Heart left ventricle (tissue), 16 donors: Measurements from ENCODE around the gene TMEM132D. TPM values are rescaled to one million over a fixed set of nuclear protein-coding genes. Genes with fewer than 3 reads are reported as not detected.

ENCODE experiments used
- ATAC-seq, 4 donors: fragments of 200-7000 bp; cut with Tn5 transposase; one replicate each; pipeline ENCODE4 v1.9.1; 2020 to 2022; ENCODE audit warnings: moderate library complexity in 4 of 4, mild to moderate bottlenecking in 3 of 4, moderate number of reproducible peaks in 1 of 4
- DNase-seq, 5 donors: peaks; one replicate each; pipeline ENCODE4 v3.0.0-alpha.2; 2020
- H3K27ac ChIP-seq, 12 donors: fragments of 200-600 bp; sonication (generic) in 4 of 12; one replicate each; pipeline versions ENCODE4 v1.5.0 to v1.8.0; 2016 to 2022; ENCODE audit warnings: mild to moderate bottlenecking in 2 of 12
- H3K27me3 ChIP-seq, 9 donors: fragments of 200-600 bp; sonication (generic) in 2 of 9; one replicate each; pipeline versions ENCODE4 v1.5.1 to v1.8.0; 2016 to 2022; ENCODE audit warnings: mild to moderate bottlenecking in 3 of 9
- H3K36me3 ChIP-seq, 9 donors: fragments of 200-600 bp; sonication (generic) in 2 of 9; one replicate each; pipeline versions ENCODE4 v1.5.0 to v1.8.0; 2018 to 2022; ENCODE audit warnings: mild to moderate bottlenecking in 2 of 9
- H3K4me1 ChIP-seq, 12 donors: fragments of 200-600 bp; sonication (generic) in 4 of 12; one replicate each; pipeline versions ENCODE4 v1.5.0 to v1.8.0; 2016 to 2022; ENCODE audit warnings: mild to moderate bottlenecking in 3 of 12
- H3K4me3 ChIP-seq, 12 donors: fragments of 200-600 bp; sonication (generic) in 4 of 12; one replicate each; pipeline versions ENCODE4 v1.5.0 to v1.8.0; 2017 to 2022; ENCODE audit warnings: mild to moderate bottlenecking in 9 of 12, moderate library complexity in 4 of 12
- H3K9me3 ChIP-seq, 12 donors: fragments of 200-600 bp; sonication (generic) in 4 of 12; one replicate each; pipeline versions ENCODE4 v1.5.0 to v1.8.0; 2016 to 2022; ENCODE audit warnings: mild to moderate bottlenecking in 1 of 12
- CTCF ChIP-seq, 12 donors: fragments of 200-600 bp; sonication (generic) in 4 of 12; IDR thresholded peaks; one replicate each; pipeline versions ENCODE4 v1.5.0 to v1.8.0; 2018 to 2022; ENCODE audit warnings: antibody characterized with exemption in 12 of 12, mild to moderate bottlenecking in 5 of 12
- POLR2A ChIP-seq, 2 donors: fragments of 450-650 bp; IDR thresholded peaks; one replicate each; pipeline ENCODE4 v1.6.1; 2017; ENCODE audit warnings: antibody characterized with exemption in 2 of 2, mild to moderate bottlenecking in 2 of 2, moderate library complexity in 2 of 2
- WGBS, 4 donors: extraction: QIAGEN DNeasy Blood & Tissue Kit in 2 of 4; methylation state at CpG; one replicate each; pipeline versions ENCODE4 v1.1.5 to v1.1.7; 2013 to 2018; 5-methylcytosine and 5-hydroxymethylcytosine counted together
- intact Hi-C, 10 donors: fragments of 100-400 bp; cut with DNase I; formaldehyde crosslinking; loops; one replicate each; pipeline versions ENCODE4 v1.11.1 to v1.14.2; 2022
- polyA plus RNA-seq, 2 donors: library from polyadenylated mRNA; stranded (reverse); fragments of 200-250 nt; gene quantifications; one replicate each; pipeline ENCODE4 v1.2.3, GENCODE V29; 2013
- total RNA-seq, 9 donors: library from RNA; depleted of rRNA in 2 of 9; stranded (reverse); fragments of >200 nt in 2 of 9; fragmentation: NEBNext Ultra II Directional in 3 of 9; extraction: Animal tissue kit (Norgen Biotek cat#: 25700) in 3 of 9; gene quantifications; one replicate each; pipeline versions ENCODE4 v1.1.0 to v1.2.4, GENCODE V29; 2016 to 2023
- donor health status: ischemic (EF 13 %, LVEDD 7.1; RV severe dilation, severe dysfunction).
- donor health status: healthy with polysubstance abuse.
- donor health status: DM: no; HTN: yes; CAD: no.
- donor health status: DM: no; HTN: no; CAD: no.
- donor health status: ischemic (EF 25% LVEDD 6.9; RV normal size, moderate dysfunction).
- donor health status: ischemic (EF 25% LVEDD 5.7; RV mildly dilated, moderate dysfunction).
- donor health status: healthy.
- donor health status: DM: yes; HTN: yes; CAD: no.
- donor health status: ischemic (EF 35%, LVEDD 5.7; RV mildly dilated, moderate dysfunction).
- donor health status: nonischemic (EF 11% LVEDD 7.7; RV severe dilation, severe dysfunction).
- donor health status: DM: yes; HTN: yes; CAD: no.
- donor health status: PGD.
- donor health status: ischemic (EF 29% LVEDD 5.4; RV normal size, mild dysfunction).
- donor health status: nonischemic (EF 23%, LVEDD 6.1; RV moderate dilation, normal function).

Gene TMEM132D
- total and polyA plus RNA-seq, 11 donors = not detected

GRCh38 chr12:129520739-129521138 is 383.1 kb downstream of the TMEM132D start:
- peaks cover 0 to 22% (median 1%) of the 10 kb centered on the region in 12 donors for H3K9me3 ChIP-seq
- WGBS, 4 donors = 45 to 59% (median 53%) methylated on average over 1 of the region's 1 CpG
- no peak for ATAC-seq
- DNase-seq = no peak
- intact Hi-C loops = no loop called here
- TF ChIP-seq POLR2A (IDR thresholded peaks at IDR 0.05) (no peak), CTCF (IDR thresholded peaks at IDR 0.05) (no peak)
- no peaks in the 10 kb centered on the region for H3K4me1 ChIP-seq
- H3K36me3 ChIP-seq = no peaks in the 10 kb centered on the region
- no peaks in the 10 kb centered on the region for H3K27me3 ChIP-seq
- no peak overlapping the region for H3K27ac ChIP-seq
- H3K4me3 ChIP-seq = no peak overlapping the region

- Histone ChIP-seq H3K9me3 (peaks cover 0 to 15% (median 0%) of the 10 kb centered on the region in 12 donors), H3K4me1 (no peaks in the 10 kb centered on the region), H3K4me3 (no peak overlapping the region), H3K36me3 (no peaks in the 10 kb centered on the region), H3K27me3 (no peaks in the 10 kb centered on the region), H3K27ac (no peak overlapping the region)
- TF ChIP-seq CTCF (IDR thresholded peaks at IDR 0.05) (no peak), POLR2A (IDR thresholded peaks at IDR 0.05) (no peak)
- 69 to 86% (median 82%) methylated on average over 1 of the region's 1 CpG for WGBS, 4 donors
- no peak for DNase-seq
- no peak for ATAC-seq
- intact Hi-C loops = no loop called here
These were observed 400.0 kb downstream of the TMEM132D start for GRCh38 chr12:129503802-129504201.

- no peak for TF ChIP-seq POLR2A (IDR thresholded peaks at IDR 0.05)
- no peak for TF ChIP-seq CTCF (IDR thresholded peaks at IDR 0.05)
- ATAC-seq (no peak), DNase-seq (no peak)
- H3K4me1 ChIP-seq = no peaks in the 10 kb centered on the region
- WGBS, 4 donors = 62 to 72% (median 66%) methylated on average over 6 of the region's 6 CpGs
- no peaks in the 10 kb centered on the region for H3K9me3 ChIP-seq
- H3K36me3 ChIP-seq = no peaks in the 10 kb centered on the region
- intact Hi-C loops = no loop called here
- H3K4me3 ChIP-seq = no peak overlapping the region
- no peak overlapping the region for H3K27ac ChIP-seq
- peaks cover 0 to 10% (median 0%) of the 10 kb centered on the region in 9 donors for H3K27me3 ChIP-seq
These were observed 407.6 kb downstream of the TMEM132D start for GRCh38 chr12:129496226-129496625.

GRCh38 chr12:129494766-129495165 is 409.1 kb downstream of the TMEM132D start:
- no peak overlapping the region for H3K27ac ChIP-seq
- DNase-seq (no peak), ATAC-seq (no peak)
- TF ChIP-seq POLR2A (IDR thresholded peaks at IDR 0.05) = no peak
- no peak for TF ChIP-seq CTCF (IDR thresholded peaks at IDR 0.05)
- 63 to 78% (median 73%) methylated on average over 2 of the region's 2 CpGs for WGBS, 4 donors
- intact Hi-C loops = no loop called here
- no peak overlapping the region for H3K4me3 ChIP-seq
- H3K9me3 ChIP-seq = no peaks in the 10 kb centered on the region
- no peaks in the 10 kb centered on the region for H3K4me1 ChIP-seq
- peaks cover 0 to 10% (median 0%) of the 10 kb centered on the region in 9 donors for H3K27me3 ChIP-seq
- no peaks in the 10 kb centered on the region for H3K36me3 ChIP-seq
